H1 (cell line): ENCODE results near the gene MIS18BP1. TPM values are rescaled to one million over a fixed set of nuclear protein-coding genes. Genes with fewer than 3 reads are reported as not detected.

Experiments used
- CTCF ChIA-PET: fragments of 300-600 bp; sonication (Branson Sonifier 250); formaldehyde crosslinking; loops from one replicate; lab custom pipeline; 2021; ENCODE audit not compliant: partially characterized antibody; lab: Charles Lee
- POLR2A ChIA-PET: fragments of 300-600 bp; sonication (Branson Sonifier 250); formaldehyde crosslinking; loops from one replicate; lab custom pipeline; 2021; ENCODE audit warnings: inconsistent platforms; ENCODE audit not compliant: partially characterized antibody; lab: Charles Lee
- DNase-seq, 2 experiments: peaks; one replicate each; pipeline versions ENCODE4 v3.0.0 to v3.0.0-alpha.2; 2010 to 2022; ENCODE audit warnings: low spot score in 2 of 2, low read depth in 1 of 2, mixed read lengths in 1 of 2
- FAIRE-seq: peaks from 2 replicates; lab custom pipeline; 2011; peaks lifted over from hg19 to GRCh38; lab: Jason Lieb, UNC
- H2AFZ ChIP-seq: 2 replicates; pipeline ENCODE4 v1.8.1; 2012; ENCODE audit warnings: low read length, inconsistent platforms
- H2AK5ac ChIP-seq: 2 replicates; pipeline ENCODE4 v1.6.1; 2013; ENCODE audit warnings: low read depth, low read length
- H2BK120ac ChIP-seq: replicated peaks from 2 replicates; pipeline ENCODE3; 2013; ENCODE audit warnings: low read depth, low read length, inconsistent platforms
- H2BK12ac ChIP-seq: 2 replicates; pipeline ENCODE4 v1.6.1; 2013; ENCODE audit warnings: low read depth, low read length
- H2BK15ac ChIP-seq: 2 replicates; pipeline ENCODE4 v1.6.1; 2013; ENCODE audit warnings: low read length
- H2BK20ac ChIP-seq: 2 replicates; pipeline ENCODE4 v1.6.1; 2013; ENCODE audit warnings: low read length
- H2BK5ac ChIP-seq: 2 replicates; pipeline ENCODE4 v1.6.1; 2013; ENCODE audit warnings: low read depth, low read length
- H3K14ac ChIP-seq: 2 replicates; pipeline ENCODE4 v1.6.1; 2013; ENCODE audit warnings: inconsistent platforms; ENCODE audit not compliant: insufficient read length
- H3K18ac ChIP-seq: 2 replicates; pipeline ENCODE4 v1.6.1; 2013; ENCODE audit warnings: low read length; ENCODE audit errors: extremely low read depth
- H3K23ac ChIP-seq: 2 replicates; pipeline ENCODE4 v1.6.1; 2013; ENCODE audit warnings: inconsistent platforms; ENCODE audit not compliant: insufficient read length
- H3K23me2 ChIP-seq: 2 replicates; pipeline ENCODE4 v1.6.1; 2013; ENCODE audit warnings: low read depth, low read length
- H3K27ac ChIP-seq: 2 replicates; pipeline ENCODE4 v1.6.1; 2011; ENCODE audit warnings: low read depth, low read length, inconsistent platforms
- H3K27me3 ChIP-seq, 4 experiments: replicated peaks in 1 of 4; 1 replicate in 1 of 4; 2 replicates in 3 of 4; pipeline versions ENCODE4 v1.6.1 to v1.8.1; 2011 to 2013; ENCODE audit warnings: low read length in 3 of 4, mild to moderate bottlenecking in 3 of 4, inconsistent platforms in 2 of 4, mixed read lengths in 2 of 4, moderate library complexity in 1 of 4; ENCODE audit not compliant: control insufficient read depth in 3 of 4, insufficient read depth in 3 of 4; ENCODE audit errors: extremely low read depth in 1 of 4
- H3K36me3 ChIP-seq, 4 experiments: 2 replicates each; pipeline versions ENCODE4 v1.6.1 to v1.8.1; 2011 to 2013; ENCODE audit warnings: mild to moderate bottlenecking in 4 of 4, low read length in 3 of 4, moderate library complexity in 2 of 4, control low read depth in 1 of 4, inconsistent platforms in 1 of 4; ENCODE audit not compliant: insufficient read depth in 4 of 4, control insufficient read depth in 2 of 4
- H3K4ac ChIP-seq: replicated peaks from 2 replicates; pipeline ENCODE3; 2013; ENCODE audit warnings: low read length, low read depth, mixed read lengths, inconsistent platforms; ENCODE audit not compliant: insufficient read length
- H3K4me1 ChIP-seq, 4 experiments: replicated peaks in 1 of 4; 1 replicate in 1 of 4; 2 replicates in 3 of 4; pipeline versions ENCODE4 v1.6.1 to v1.8.1; 2011 to 2013; ENCODE audit warnings: low read length in 3 of 4, inconsistent platforms in 2 of 4, mixed read lengths in 1 of 4; ENCODE audit not compliant: insufficient read depth in 4 of 4, control insufficient read depth in 3 of 4
- H3K4me2 ChIP-seq, 2 experiments: 2 replicates each; pipeline versions ENCODE4 v1.6.1 to v1.8.1; 2011 to 2013; ENCODE audit warnings: low read depth in 2 of 2, low read length in 2 of 2, control low read depth in 1 of 2, inconsistent platforms in 1 of 2, mild to moderate bottlenecking in 1 of 2; ENCODE audit not compliant: insufficient read depth in 1 of 2
- H3K4me3 ChIP-seq, 4 experiments: fragments of 200-600, 300-600 bp in 1 of 4; sonication (generic), shearing (Covaris generic), sonication (Bioruptor Twin) in 1 of 4; 2 replicates each; pipeline versions ENCODE4 v1.5.1 to v1.8.1; 2011 to 2016; ENCODE audit warnings: low read length in 4 of 4, low read depth in 3 of 4, control low read depth in 2 of 4, inconsistent platforms in 2 of 4, mild to moderate bottlenecking in 2 of 4, mixed read lengths in 1 of 4, moderate library complexity in 1 of 4; ENCODE audit not compliant: insufficient read depth in 2 of 4; ENCODE audit errors: extremely low read depth in 1 of 4
- H3K56ac ChIP-seq: replicated peaks from 2 replicates; pipeline ENCODE3; 2013; ENCODE audit warnings: low read depth, mild to moderate bottlenecking, mixed read lengths, low read length, inconsistent platforms; ENCODE audit not compliant: insufficient read length
- H3K79me1 ChIP-seq: 2 replicates; pipeline ENCODE4 v1.6.1; 2013; ENCODE audit warnings: low read depth, low read length, control low read depth
- H3K79me2 ChIP-seq, 2 experiments: 2 replicates each; pipeline versions ENCODE4 v1.6.1 to v1.8.1; 2012 to 2013; ENCODE audit warnings: low read length in 2 of 2, mild to moderate bottlenecking in 2 of 2, inconsistent platforms in 1 of 2; ENCODE audit not compliant: insufficient read depth in 2 of 2, control insufficient read depth in 1 of 2
- H3K9ac ChIP-seq, 4 experiments: replicated peaks in 1 of 4; 1 replicate in 1 of 4; 2 replicates in 3 of 4; pipeline versions ENCODE4 v1.6.1 to v1.8.1; 2011 to 2013; ENCODE audit warnings: low read depth in 3 of 4, low read length in 3 of 4, control low read depth in 2 of 4, mild to moderate bottlenecking in 2 of 4, moderate library complexity in 2 of 4, inconsistent platforms in 1 of 4; ENCODE audit errors: extremely low read depth in 1 of 4
- H3K9me3 ChIP-seq, 2 experiments: 2 replicates each; pipeline versions ENCODE4 v1.6.1 to v1.8.1; 2012 to 2013; ENCODE audit warnings: mild to moderate bottlenecking in 2 of 2, moderate library complexity in 2 of 2, control low read depth in 1 of 2, inconsistent platforms in 1 of 2, low read depth in 1 of 2, low read length in 1 of 2, mixed read lengths in 1 of 2; ENCODE audit not compliant: insufficient read depth in 2 of 2
- H4K20me1 ChIP-seq, 2 experiments: replicated peaks in 1 of 2; 2 replicates each; pipeline versions ENCODE3 to v1.8.1; 2011 to 2013; ENCODE audit warnings: inconsistent platforms in 2 of 2, low read length in 2 of 2, mild to moderate bottlenecking in 1 of 2; ENCODE audit not compliant: insufficient read depth in 2 of 2, control insufficient read depth in 1 of 2
- H4K5ac ChIP-seq: 2 replicates; pipeline ENCODE4 v1.6.1; 2013; ENCODE audit warnings: low read length, low read depth, mixed read lengths, inconsistent platforms; ENCODE audit not compliant: insufficient read length
- H4K8ac ChIP-seq: 2 replicates; pipeline ENCODE4 v1.8.0; 2013; ENCODE audit warnings: mild to moderate bottlenecking, moderate library complexity, low read length, inconsistent platforms; ENCODE audit not compliant: insufficient read depth; ENCODE audit errors: extremely low read depth
- H4K91ac ChIP-seq: replicated peaks from 2 replicates; pipeline ENCODE3; 2013; ENCODE audit warnings: low read length, mixed read lengths, inconsistent platforms; ENCODE audit not compliant: insufficient read length
- CEBPB ChIP-seq: IDR thresholded peaks from 2 replicates; pipeline ENCODE4 v1.6.1; 2012; ENCODE audit warnings: low read depth, low read length
- GABPA ChIP-seq: IDR thresholded peaks from 2 replicates; pipeline ENCODE4 v1.6.1; 2011; ENCODE audit warnings: mild to moderate bottlenecking, low read length, moderate library complexity, borderline replicate concordance; ENCODE audit not compliant: insufficient read depth
- HDAC6 ChIP-seq: IDR thresholded peaks from one replicate; pipeline ENCODE4 v1.7.1; 2012; ENCODE audit warnings: low read depth, mild to moderate bottlenecking, inconsistent platforms, low read length, moderate library complexity
- WGBS, 2 experiments: shearing (Covaris generic) in 1 of 2; methylation state at CpG; one replicate each; pipeline versions ENCODE4 v1.1.6 to v1.1.7; 2013 to 2015; ENCODE audit warnings: low lambda C conversion rate in 2 of 2, mixed read lengths in 2 of 2, inconsistent platforms in 1 of 2, low coverage in 1 of 2, missing lambda C conversion rate in 1 of 2; ENCODE audit not compliant: insufficient replicate concordance in 2 of 2, insufficient coverage in 1 of 2, insufficient read length in 1 of 2; ENCODE audit errors: extremely low coverage in 1 of 2, missing lambda C conversion rate in 1 of 2; 5-methylcytosine and 5-hydroxymethylcytosine counted together
- polyA plus RNA-seq, 7 experiments: library from polyadenylated mRNA; depleted of rRNA in 3 of 7; stranded (reverse) in 5 of 7; unstranded in 2 of 7; fragments of >200 nt in 5 of 7; fragments of 200-250 nt in 2 of 7; gene quantifications; 1 replicate in 5 of 7; 2 replicates in 1 of 7; 4 replicates in 1 of 7; pipeline versions ENCODE4 v1.2.1 to v1.2.3, GENCODE V29; 2011 to 2013; ENCODE audit warnings: missing spikeins in 2 of 7, mixed read lengths in 2 of 7
- total RNA-seq: library from RNA; stranded (reverse); fragmentation: NEBNext Ultra II Directional; extraction: Animal tissue kit (Norgen Biotek cat#: 25700); gene quantifications from 2 replicates; pipeline ENCODE4 v1.2.1, GENCODE V29; 2021

Gene MIS18BP1
- total and polyA plus RNA-seq, 2 of the 8 experiments (the other 6 are each of a cell fraction or from before 2014, with no cell fraction given), result 12.8 to 80.5 TPM

- Histone ChIP-seq H2BK120ac (no peak overlapping the region), H2BK5ac (peak overlapping the region; percentile 89), H2BK12ac (peak overlapping the region; percentile 92; the same call in 1 of the 2 replicates), H3K36me3 (no peaks in the 10 kb centered on the region), H3K79me2 (peaks cover 30 to 42% of the 10 kb centered on the region in 2 experiments), H3K79me1 (no peaks in the 10 kb centered on the region; the same call in 1 of the 2 replicates), H2AK5ac (no peak overlapping the region), H3K4me3 (peak overlapping the region; percentile 93 to 99 (median 94)), H3K4ac (no peak overlapping the region), H3K18ac (peak overlapping the region; percentile 88), H3K4me1 (peaks cover 0 to 5% (median 0%) of the 10 kb centered on the region in 4 experiments; a peak in 1 of 7 replicates), H3K14ac (no peak overlapping the region), H3K23ac (no peak overlapping the region), H3K4me2 (peak overlapping the region; percentile 66 to 83), H4K5ac (peak overlapping the region; percentile 42), H3K9ac (peak overlapping the region in 3 of 4 experiments; percentile 43 to 79 (median 48); a peak in 6 of 7 replicates), H3K56ac (peak overlapping the region; percentile 48), H2BK15ac (0 out of 2 replicates have a peak overlapping the region, but pooled peaks have one; percentile 48), H3K9me3 (peaks cover 0 to 6% of the 10 kb centered on the region in 2 experiments; a peak in 1 of 4 replicates), H4K91ac (peak overlapping the region; percentile 22), H2AFZ (peak overlapping the region; percentile 95), H3K27me3 (no peaks in the 10 kb centered on the region; a peak in 1 of 7 replicates), H2BK20ac (no peak overlapping the region), H3K27ac (peak overlapping the region; percentile 70; the same call in 1 of the 2 replicates), H4K20me1 (peaks cover 0 to 2% of the 10 kb centered on the region in 2 experiments), H3K23me2 (peaks cover 2% of the 10 kb centered on the region; the same call in 1 of the 2 replicates), H4K8ac (peak overlapping the region; percentile 82; the same call in 1 of the 2 replicates)
- FAIRE-seq (no peak), DNase-seq (no peak)
- TF ChIP-seq CEBPB, result peak; percentile 80
- TF ChIP-seq HDAC6, result no peak
- TF ChIP-seq GABPA, result no peak
- ChIA-PET CTCF (interaction anchor here (0.6 to 8.6 kb wide), 17 partner anchors 8 to 821 kb away, joined by 3 to 85 read pairs (median 3); partner anchors contain the start of gene TOGARAM1), POLR2A (interaction anchor here (1.0 to 2.8 kb wide), 4 partner anchors 9 to 120 kb away, joined by 3 to 8 read pairs (median 4); partner anchors contain the start of gene FKBP3)
- WGBS, 2 experiments, result 92% methylated on average over 23 of the region's 23 CpGs; no CpG with 5 or more reads in 1 of the 2 experiments
These were observed 830 bp upstream of the MIS18BP1 start for GRCh38 chr14:45253754-45254310.
